GM18867 (cell line): ENCODE measurements around the gene CCS.
"Not testable (repeated sequence)": the region's sequence is repeated elsewhere in the genome, so short reads cannot be mapped to it uniquely, and the experiment has no call there.

Experiments used
- ATAC-seq: cut with Tn5 transposase; IDR thresholded peaks from one replicate; pipeline ENCODE4 v1.9.1; 2021; ENCODE audit warnings: mild to moderate bottlenecking, moderate library complexity; ENCODE audit not compliant: unreplicated experiment

Gene CCS

GRCh38 chr11:66589996-66590675 lies 2.8 kb upstream of the CCS start:
- ATAC-seq: no peak

GRCh38 chr11:66591175-66591574 lies 1.8 kb upstream of the CCS start:
- no peak for ATAC-seq

GRCh38 chr11:66593303-66593635 lies 284 bp downstream of the CCS start:
- ATAC-seq: peak; percentile 11

GRCh38 chr11:66593650-66594049 lies 665 bp downstream of the CCS start:
- no peak for ATAC-seq

DNA sequence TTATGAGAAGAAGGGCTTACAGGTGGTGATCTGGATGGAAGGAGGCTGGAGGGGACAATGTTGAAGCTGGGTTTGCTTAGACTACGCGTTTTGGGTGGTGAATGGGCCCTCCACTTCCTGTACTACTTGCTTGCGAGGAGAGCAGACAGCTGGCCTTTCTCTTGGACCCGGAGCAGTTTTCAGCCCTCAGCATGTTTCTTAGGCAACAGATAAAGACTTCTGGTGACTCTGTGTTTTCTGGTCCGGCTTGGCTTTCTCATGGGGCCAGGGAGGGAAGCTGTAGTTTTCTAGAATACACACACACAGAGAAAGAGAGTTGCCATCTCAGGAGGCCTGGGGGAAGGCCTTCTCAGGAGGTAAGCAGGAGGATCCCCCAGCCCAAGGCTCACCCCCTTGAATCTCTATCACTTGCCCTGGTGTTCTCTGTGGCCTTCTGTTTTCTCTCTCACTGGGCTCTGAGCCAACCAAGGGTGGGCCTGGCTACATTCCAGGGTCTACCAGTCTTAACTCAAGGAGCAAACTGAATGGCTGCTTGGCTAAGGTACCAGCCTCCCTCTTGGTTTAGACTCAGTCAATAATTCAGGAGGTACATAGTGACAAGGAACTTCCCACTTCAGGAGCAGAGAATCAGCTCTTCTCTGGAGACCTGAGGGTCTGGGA lies 2.4 kb downstream of the CCS start:
- no peak for ATAC-seq

GRCh38 chr11:66598993-66599392 lies 6.0 kb downstream of the CCS start:
- no peak for ATAC-seq

DNA sequence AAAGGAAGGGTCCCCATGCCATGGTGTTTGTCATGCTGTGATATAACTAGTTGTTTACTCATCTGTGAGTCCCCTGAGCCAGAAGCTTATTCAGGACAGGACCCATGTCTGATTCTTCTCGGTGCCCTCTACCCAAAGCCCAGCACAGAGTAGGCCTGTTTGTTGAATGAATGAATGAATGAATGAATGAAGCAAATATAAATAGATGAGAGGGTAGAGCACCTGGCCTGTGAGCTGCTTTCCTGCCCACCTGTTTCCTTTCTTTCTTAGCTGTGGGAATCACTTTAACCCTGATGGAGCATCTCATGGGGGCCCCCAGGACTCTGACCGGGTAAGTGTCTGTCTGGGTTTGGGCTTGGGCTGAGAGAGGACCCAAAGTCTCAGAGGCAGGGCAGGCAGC lies 7.2 kb downstream of the CCS start:
- ATAC-seq: no peak

DNA sequence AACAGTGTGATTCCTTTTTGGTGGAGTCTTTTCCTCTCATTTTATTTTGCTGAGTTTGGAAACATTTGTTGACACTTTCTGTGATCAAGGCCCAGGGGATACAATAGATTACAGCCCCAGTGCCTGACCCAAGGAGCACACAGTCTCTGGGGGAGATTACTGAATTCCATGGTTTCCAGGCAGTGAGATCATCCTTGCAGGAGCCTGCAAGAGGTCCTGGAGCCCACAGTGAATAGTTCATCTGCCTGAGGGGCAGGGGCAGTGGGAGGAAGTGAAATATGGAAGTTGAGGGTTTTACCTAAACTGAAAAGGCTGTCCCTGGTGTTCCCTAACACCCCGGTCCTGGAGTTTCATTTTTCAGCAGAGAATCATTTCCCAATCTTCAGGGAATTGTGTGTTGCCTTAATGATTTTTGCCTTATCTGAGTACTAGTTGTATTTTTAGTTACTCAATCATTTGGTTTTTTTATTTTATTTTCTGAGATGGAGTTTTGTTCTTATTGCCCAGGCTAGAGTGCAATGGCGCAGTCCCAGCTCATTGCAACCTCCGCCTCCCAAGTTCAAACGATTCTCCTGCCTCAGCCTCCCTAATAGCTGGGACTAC lies 7.7 kb downstream of the CCS start:
- no peak for ATAC-seq

DNA sequence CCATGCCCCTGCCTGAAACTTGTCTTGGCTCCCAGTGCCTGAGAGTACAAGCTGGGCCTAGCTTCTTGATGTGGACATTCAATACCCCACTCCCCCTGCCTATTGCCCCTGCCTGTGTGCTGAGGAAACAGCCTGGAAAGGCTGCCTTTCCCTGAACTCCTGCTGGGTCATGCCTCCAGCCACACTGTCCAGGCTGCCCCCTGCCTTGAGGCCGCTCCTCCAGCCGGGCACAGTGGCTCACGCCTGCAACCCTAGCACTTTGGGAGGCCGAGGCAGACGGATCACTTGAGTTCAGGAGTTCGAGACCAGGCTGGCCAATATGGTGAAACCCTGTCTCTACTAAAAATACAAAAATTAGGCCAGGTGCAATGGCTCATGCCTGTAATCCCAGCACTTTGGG lies 10.1 kb downstream of the CCS start:
- ATAC-seq: no peak

DNA sequence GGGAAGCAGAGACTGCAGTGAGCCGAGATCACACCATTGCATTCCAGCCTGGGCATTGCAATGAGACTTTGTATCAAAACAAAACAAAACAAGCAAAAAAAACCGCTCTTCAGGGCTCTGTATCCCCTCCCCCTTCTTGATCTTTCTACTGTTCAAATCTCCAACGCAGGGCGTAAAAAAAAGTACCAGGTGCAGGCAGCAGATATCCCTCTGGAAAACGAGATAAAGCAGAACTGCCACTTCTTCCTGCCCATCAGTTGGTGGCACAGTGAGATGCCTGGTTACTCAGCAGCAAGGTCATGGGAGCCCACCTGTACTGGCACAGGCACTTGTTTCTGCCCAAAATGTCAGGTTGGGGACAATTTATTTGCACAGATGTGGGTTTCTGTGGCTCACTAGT lies 11.2 kb downstream of the CCS start:
- no peak for ATAC-seq

DNA sequence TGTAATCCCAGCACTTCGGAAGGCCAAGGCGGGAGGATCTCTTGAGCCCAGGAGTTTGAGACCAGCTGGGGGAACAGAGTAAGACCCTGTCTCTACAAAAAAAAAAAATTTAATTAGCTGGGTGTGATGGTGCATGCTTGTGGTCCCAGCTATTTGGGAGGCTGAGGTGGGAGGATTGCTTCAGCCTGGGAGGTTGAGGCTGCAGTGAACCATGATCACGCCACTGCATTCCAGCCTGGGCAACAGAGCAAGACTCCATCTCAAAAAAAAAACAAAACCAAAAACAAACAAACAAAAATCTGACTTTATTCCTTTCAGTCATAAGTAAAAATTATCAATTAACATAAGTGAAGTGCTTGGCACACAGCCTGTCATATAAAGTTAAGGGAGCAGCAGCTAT lies 13.6 kb downstream of the CCS start:
- ATAC-seq: not testable (repeated sequence)

- ATAC-seq: no peak
These were observed 14.3 kb downstream of the CCS start for GRCh38 chr11:66607126-66607834.

DNA sequence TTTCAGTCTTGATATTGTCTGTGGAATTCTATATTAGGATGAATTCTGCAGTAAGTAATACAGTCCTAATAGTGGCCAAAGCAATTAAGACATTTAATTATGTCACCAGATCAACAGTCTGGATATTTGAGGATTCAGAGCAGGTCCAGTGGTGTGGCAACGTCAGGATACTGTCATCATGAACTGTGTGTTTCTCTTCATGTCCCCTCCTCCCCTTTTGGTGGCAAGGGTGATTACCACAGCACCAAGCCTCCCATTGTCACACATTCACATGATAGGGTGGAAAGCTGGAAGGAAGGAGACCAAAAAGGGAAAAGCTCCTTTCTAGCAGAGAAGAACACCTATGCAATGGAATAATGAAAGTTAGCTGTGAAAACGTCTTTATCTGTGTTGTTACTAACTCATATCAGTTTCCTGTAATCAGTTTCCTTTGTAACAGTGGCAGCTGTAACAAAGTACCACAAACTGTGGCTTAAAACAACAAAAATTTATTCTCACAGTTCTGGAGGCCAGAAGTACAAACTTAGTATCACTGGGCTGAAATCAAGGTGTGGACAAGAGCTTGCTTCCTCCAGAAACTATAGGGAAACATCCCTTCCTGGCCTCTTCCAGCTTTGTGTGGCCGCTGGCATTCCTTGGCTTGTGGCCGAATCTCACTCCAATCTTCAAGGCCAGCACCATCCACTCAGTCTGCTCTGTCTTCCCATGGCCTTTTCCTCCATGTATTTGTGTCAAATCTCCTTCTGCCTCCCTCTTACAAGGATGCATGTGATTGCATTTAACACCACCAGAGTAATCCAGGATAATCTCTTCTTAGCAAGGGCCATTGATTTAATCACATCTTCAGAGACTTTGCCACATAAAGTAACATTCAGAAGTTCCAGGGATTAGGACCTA lies 17.0 kb downstream of the CCS start:
- no peak for ATAC-seq

GRCh38 chr11:66612458-66612857 lies 19.5 kb downstream of the CCS start:
- no peak for ATAC-seq

GRCh38 chr11:66614073-66614472 lies 21.1 kb downstream of the CCS start:
- ATAC-seq: no peak

- peak; percentile 90 for ATAC-seq
These were observed 23.6 kb downstream of the CCS start, which contains the start of gene RBM14 for GRCh38 chr11:66616379-66617154. Gene RBM14 (plus strand): TSS chr11:66616630. CDS start chr11:66616721, 91 bp downstream.

GRCh38 chr11:66617155-66617834 lies 24.3 kb downstream of the CCS start:
- ATAC-seq: no peak

DNA sequence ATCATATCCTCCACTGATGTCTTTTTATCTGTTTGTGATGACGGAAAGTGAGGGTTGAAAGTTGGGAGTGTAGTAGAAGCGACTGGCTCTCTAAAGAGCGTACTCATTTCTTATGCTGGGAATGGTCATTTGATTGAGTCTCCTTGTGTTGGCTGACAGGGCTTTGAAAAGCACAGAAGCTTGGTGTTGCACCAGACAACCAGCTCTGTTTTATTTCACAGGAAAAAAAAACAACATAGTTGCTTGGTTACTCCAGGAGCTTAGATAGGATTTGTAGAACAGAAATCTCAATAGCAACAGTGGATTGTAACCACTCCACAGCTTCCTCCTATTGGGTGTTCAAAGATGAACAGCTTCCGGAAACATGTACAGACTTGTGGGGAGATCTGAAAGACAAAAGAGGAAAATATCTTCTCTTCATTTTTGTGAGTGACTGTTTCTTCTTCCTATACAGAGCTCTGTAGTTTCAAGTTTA lies 26.1 kb downstream of the CCS start:
- ATAC-seq: no peak

GRCh38 chr11:66624450-66624849 lies 31.5 kb downstream of the CCS start:
- no peak for ATAC-seq
